ENCODE results near the gene KHDC1L.

GRCh38 chr6:73258721-73259120 lies 33.4 kb upstream of the KHDC1L start:
- TF ChIP-seq CTCF (IDR thresholded peaks at IDR 0.05): no peak
- TF ChIP-seq POLR2A (IDR thresholded peaks at IDR 0.05): no peak
